HG03571 (cell line): ENCODE measurements around the gene MLH3.

Experiments
- ATAC-seq: cut with Tn5 transposase; IDR thresholded peaks from one replicate; pipeline ENCODE4 v1.9.1; 2021; ENCODE audit not compliant: unreplicated experiment

The MLH3 gene

GRCh38 chr14:74985806-74986205, 65.5 kb downstream of the MLH3 start:
- ATAC-seq = no peak

DNA sequence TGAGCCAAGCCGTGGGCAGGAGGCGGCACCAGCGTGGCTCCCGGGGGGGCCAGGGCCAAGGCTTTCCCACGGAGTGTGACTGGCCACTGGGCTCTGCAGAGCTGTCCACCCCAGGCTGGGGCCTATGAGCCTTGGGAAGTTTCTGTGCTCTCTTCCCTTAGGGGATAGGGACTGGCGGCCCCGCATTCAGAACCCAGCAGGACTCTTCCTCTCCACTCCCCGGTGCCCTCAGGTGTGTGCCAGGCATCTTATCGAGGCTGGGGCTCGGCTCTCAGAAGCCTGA, 66.3 kb downstream of the MLH3 start:
- ATAC-seq = no peak

GRCh38 chr14:74984236-74985027, 66.8 kb downstream of the MLH3 start:
- no peak for ATAC-seq

DNA sequence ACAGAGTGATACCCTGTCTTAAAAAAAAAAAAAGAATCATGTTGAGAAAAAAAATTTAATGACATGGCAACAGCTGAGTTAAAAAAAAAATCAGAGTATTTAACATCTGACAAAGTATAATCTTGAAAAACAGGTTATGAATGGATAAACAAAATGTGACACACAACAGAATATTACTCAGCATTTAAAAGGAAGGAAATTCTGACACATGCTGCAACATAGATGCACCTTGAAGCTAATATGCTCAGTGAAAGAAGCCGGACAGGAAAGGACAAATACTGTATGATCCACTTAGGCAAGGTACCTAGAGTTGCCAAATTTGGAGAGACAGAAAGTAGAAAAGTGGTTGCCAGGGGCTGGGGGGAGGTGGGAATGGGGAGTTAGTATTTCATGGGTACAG, 67.9 kb downstream of the MLH3 start:
- ATAC-seq = no peak

DNA sequence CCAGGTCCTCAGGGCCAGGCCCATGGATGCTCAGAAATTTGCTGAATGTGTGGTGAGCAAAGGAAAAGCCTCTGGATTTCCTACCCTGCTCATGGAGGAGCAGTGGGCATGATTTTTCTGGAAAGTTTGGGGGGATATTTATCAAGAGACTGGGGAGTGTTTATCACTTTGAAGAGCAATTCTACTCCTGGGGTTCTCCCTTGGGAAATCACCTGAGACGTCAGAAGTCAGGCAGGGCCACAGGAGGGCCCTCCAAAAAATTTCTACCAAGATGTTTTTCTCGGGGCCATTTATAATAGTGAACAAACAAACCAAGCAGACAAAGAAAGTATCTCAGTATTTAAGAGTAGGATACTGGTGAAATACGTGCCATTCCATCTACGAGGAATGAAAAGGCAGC, 68.6 kb downstream of the MLH3 start:
- ATAC-seq = no peak

DNA sequence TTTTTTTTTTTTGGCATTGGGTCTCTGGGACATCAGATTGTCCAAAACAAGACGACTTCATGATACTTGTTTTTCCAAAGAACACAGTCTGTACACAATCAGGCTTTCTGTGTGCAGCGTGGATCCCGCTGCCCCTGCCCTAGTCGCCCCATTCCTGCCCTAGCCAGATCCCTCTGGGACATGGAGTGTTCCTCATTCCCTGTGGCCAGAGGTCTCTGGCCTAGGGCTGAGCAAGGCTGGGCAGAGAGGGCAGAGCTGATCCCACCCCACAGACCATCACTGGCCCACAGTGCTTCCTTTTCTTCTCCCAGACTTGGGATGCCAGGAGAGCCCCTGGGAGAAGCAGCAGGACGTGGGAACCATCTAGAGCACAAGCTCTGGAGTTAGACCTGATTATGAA, 69.4 kb downstream of the MLH3 start:
- no peak for ATAC-seq

- no peak for ATAC-seq
Observed at GRCh38 chr14:74981462-74981782, 69.8 kb downstream of the MLH3 start.

GRCh38 chr14:74980731-74981461, 70.4 kb downstream of the MLH3 start:
- ATAC-seq = no peak

GRCh38 chr14:74980398-74980730, 70.9 kb downstream of the MLH3 start:
- no peak for ATAC-seq

DNA sequence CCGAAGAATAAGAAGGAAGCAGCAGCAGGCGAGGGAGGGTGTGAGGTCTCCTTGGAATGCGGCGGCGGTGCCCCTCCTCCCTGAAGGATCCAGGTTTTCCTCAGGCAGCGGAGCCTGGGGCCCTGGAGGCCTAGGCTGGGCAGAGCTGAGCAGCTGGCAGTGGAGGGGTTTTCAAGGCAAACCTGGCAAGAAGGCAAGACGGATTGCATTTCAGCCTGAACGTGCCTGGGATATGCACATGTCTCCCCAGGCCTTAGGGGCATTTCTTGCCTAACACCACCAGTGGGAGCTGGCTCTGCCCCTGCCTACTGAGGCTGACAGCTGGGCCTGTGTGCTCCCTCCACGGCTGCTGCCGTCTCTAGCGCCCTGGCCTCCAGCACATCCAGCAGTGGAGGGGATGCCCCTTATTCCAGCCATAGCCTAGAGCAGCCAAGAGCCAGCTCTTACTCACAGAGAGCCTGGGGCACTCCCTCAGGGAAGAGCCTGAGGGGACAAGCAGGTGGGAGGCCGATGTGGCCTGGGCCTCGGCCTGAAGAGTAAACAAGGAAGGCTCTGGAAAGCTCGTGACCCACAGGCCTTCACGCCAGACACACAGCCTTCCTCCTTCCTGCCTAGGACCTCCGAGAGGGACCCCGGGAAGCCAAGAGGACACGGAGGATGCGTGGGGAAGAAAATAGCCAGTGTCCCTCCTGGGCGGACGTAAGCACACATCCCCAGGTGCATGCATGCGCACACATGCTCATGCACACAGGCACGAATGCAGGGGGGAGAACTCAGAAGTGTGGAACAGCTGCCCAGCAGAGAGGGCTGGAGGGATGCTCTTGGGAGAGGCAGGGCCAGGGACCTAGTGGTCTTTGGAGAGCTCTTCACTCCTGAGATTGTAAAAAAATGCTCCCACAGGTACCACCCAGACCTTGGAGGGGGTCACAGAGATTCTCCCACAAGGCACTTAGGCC, 71.5 kb downstream of the MLH3 start:
- no peak for ATAC-seq

DNA sequence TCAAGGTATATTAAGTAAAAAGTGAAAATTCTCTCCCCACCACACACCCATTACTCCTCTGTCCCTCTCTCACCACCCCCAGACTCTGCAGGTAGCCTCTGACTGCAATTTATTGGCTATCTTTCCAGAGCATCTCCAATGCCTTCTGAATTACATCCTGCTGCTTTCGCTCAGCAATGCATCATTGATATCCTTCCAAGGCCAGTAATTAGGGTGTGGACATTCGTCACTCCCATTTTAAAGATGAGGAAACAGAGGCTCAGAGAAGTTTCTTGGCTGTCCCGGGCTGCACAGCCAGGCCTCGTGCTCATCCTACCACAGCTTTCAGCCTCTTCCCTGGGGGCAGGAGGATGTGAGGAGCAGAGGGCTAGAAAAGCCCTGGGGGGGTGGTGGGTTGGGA, 72.2 kb downstream of the MLH3 start:
- no peak for ATAC-seq

GRCh38 chr14:74978416-74978947, 72.8 kb downstream of the MLH3 start:
- ATAC-seq = no peak

DNA sequence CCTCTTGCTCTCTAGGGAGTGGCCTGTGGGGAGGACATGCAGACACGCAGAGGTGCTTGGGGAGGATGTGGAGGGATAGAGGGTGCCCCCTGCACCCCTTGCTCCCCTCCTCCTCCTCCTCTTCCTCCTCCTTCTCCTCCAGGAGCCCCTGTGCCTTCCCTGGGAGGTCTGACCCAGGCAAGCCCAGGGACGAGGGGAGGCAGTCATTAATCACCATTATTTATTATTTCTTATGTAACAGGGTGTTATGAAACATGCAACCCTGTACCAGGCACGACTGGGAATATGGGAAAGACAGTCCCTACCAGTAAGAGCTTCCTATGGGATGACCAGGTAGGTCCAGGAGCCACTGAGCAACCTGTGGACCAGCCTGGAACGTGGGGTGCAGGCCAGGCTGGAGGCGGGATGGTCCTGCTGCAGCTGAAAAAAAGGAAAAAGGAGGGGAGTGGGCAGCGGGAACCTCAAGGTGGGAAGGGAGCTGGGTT, 73.3 kb downstream of the MLH3 start:
- no peak for ATAC-seq

DNA sequence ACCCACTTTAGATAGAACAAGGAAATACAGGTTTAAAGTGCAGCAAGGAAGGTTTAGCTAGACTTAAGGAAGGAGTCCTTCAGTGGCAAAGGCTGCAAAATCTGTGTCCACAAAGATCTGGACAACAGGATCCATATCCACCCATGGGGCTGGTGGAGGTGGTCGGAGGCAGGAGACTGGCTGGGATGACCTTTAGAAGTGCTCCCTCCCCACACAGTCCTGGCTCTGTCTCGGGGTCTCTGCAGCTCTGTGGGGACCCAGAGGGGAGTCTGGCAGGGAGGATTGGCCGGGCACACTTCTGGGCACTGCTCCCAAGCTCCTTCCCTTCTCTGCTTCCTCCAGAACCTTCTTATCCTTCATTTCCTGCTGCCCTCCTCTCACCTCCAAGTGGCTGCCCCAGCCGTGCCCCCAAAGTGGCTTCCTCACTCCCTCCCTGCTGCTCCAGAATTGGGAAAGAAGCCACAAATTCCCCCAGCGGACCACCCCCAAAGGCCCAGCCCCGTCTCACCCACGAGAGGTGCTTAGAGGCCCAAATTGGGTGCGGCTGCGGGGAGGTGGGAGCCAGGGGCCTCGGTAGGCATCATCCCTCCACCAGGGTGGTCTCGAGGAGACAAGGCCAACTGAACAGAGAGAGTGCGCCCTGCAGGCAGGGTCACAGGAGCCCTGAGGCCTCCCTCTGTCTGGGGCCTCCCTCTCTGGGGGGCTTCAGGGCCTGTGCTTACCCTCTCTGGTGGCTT, 73.9 kb downstream of the MLH3 start:
- ATAC-seq = no peak

GRCh38 chr14:74976264-74977113, 74.8 kb downstream of the MLH3 start:
- ATAC-seq = no peak

DNA sequence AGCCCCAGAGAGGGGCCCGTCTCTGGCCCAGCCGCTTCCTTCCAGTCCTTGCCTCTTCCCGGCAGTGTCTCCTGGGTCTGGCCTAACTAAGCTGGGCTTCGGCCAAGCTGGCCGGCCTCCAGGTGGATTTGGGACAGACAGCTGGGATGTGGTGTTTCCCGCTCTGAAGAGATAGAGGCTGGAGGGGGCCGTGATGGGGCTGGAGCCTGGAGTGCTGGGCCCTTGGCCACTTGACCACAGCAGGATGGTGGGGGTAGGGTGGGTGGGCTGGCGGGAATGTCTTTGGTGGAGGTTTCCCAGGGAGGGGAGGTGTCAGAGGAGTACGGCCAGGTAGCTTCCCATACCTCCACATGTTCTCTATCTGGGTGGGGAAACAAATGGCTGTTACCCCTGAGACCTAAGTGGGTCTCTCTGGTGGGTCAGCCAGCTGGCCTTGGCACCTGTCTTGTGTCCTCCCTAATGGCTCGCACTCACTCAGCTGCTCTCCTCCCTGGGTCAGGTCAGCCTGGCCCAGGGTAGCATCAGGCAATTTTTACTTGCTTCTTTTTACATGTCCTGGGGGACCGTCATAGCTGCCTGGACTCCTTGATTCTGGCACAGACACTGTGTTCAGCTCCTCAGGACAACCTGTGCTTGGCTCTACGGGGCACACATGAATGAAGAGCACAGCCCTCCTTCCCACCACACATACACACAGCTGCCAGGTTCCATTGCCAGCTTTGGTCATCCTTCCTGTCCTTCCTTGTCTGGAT, 76.0 kb downstream of the MLH3 start:
- no peak for ATAC-seq

- ATAC-seq = no peak
Observed at GRCh38 chr14:74974364-74975058, 76.8 kb downstream of the MLH3 start.

DNA sequence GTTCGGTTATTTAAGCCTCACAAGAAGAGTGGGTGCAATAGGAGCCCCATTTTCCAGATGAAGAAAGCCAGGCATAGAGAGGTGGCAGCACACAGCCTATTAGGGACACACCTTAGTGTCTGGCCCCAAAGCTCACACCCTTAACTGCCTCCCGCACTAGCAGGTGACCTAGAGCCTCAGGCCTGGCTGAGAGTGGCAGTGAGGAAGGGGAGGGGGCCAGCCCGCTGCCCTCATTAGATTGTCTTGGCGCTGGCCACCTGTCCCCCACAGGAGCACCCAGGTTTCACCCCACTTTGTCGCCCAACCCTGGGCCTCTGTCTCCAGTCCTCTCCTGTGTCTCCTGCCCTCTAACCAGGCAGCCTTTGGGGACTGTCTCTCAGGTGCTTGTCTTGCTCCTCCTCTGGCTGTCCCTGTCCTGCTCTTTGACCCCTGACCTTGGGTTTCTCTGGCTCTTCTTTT, 77.3 kb downstream of the MLH3 start:
- ATAC-seq = no peak
